Liver (tissue), 9 donors: Measurements from ENCODE around the gene PIP4K2B. TPM values are rescaled to one million over a fixed set of nuclear protein-coding genes. Genes with fewer than 3 reads are reported as not detected.

Experiments
- DNase-seq: peaks from one replicate; pipeline ENCODE4 v3.0.0-alpha.2; 2017; ENCODE audit warnings: low spot score
- H3K27ac ChIP-seq, 2 donors: one replicate each; pipeline ENCODE4 v1.7.0; 2013; ENCODE audit warnings: inconsistent platforms in 2 of 2, low read length in 2 of 2, control low read depth in 1 of 2, low read depth in 1 of 2, mild to moderate bottlenecking in 1 of 2
- H3K27me3 ChIP-seq, 4 donors: one replicate each; pipeline versions ENCODE4 v1.6.1 to v1.7.0; 2013; ENCODE audit warnings: low read length in 3 of 4, inconsistent platforms in 1 of 4, mild to moderate bottlenecking in 1 of 4, moderate library complexity in 1 of 4; ENCODE audit not compliant: control insufficient read depth in 4 of 4, insufficient read depth in 4 of 4
- H3K36me3 ChIP-seq, 4 donors: one replicate each; pipeline versions ENCODE4 v1.6.1 to v1.7.0; 2013; ENCODE audit warnings: low read length in 3 of 4, mild to moderate bottlenecking in 3 of 4, low read depth in 1 of 4, moderate library complexity in 1 of 4; ENCODE audit not compliant: control insufficient read depth in 4 of 4, insufficient read depth in 3 of 4
- H3K4me1 ChIP-seq, 4 donors: one replicate each; pipeline versions ENCODE4 v1.6.1 to v1.7.0; 2013; ENCODE audit warnings: low read length in 3 of 4, mild to moderate bottlenecking in 3 of 4, moderate library complexity in 1 of 4; ENCODE audit not compliant: control insufficient read depth in 4 of 4, insufficient read depth in 4 of 4
- H3K4me3 ChIP-seq, 3 donors: one replicate each; pipeline versions ENCODE4 v1.6.1 to v1.7.0; 2013; ENCODE audit warnings: low read length in 3 of 3, control low read depth in 1 of 3, low read depth in 1 of 3, mild to moderate bottlenecking in 1 of 3
- H3K9ac ChIP-seq, 2 donors: one replicate each; pipeline ENCODE4 v1.7.0; 2013; ENCODE audit warnings: low read length in 2 of 2, mild to moderate bottlenecking in 2 of 2, moderate library complexity in 2 of 2, control low read depth in 1 of 2, low read depth in 1 of 2
- H3K9me3 ChIP-seq, 4 donors: one replicate each; pipeline versions ENCODE4 v1.6.1 to v1.7.0; 2013; ENCODE audit warnings: low read length in 3 of 4; ENCODE audit not compliant: control insufficient read depth in 4 of 4
- EGR1 ChIP-seq, 2 donors: IDR thresholded peaks; 2 replicates each; pipeline ENCODE4 v1.6.1; 2016 to 2018; ENCODE audit warnings: antibody characterized with exemption in 2 of 2, low read depth in 2 of 2
- FOXA1 ChIP-seq: IDR thresholded peaks from 2 replicates; pipeline ENCODE4 v1.6.1; 2016; ENCODE audit warnings: antibody characterized with exemption
- HNF4A ChIP-seq, 2 donors: conservative IDR thresholded peaks; 2 replicates each; pipeline ENCODE4 v1.6.1; 2016; ENCODE audit warnings: antibody characterized with exemption in 2 of 2, mild to moderate bottlenecking in 2 of 2
- HNF4G ChIP-seq: IDR thresholded peaks from 2 replicates; pipeline ENCODE4 v1.6.1; 2016; ENCODE audit warnings: antibody characterized with exemption
- JUND ChIP-seq, 2 donors: IDR thresholded peaks; 2 replicates each; pipeline ENCODE4 v1.6.1; 2016; ENCODE audit warnings: antibody characterized with exemption in 2 of 2
- NR2F2 ChIP-seq: IDR thresholded peaks from 2 replicates; pipeline ENCODE4 v1.6.1; 2016; ENCODE audit warnings: antibody characterized with exemption
- RXRA ChIP-seq, 2 donors: IDR thresholded peaks; 2 replicates each; pipeline ENCODE4 v1.6.1; 2017 to 2018; ENCODE audit warnings: antibody characterized with exemption in 2 of 2, mild to moderate bottlenecking in 1 of 2
- SP1 ChIP-seq: IDR thresholded peaks from 2 replicates; pipeline ENCODE4 v1.6.1; 2018; ENCODE audit warnings: antibody characterized with exemption, mild to moderate bottlenecking
- TAF1 ChIP-seq: conservative IDR thresholded peaks from 2 replicates; pipeline ENCODE4 v1.6.1; 2016; ENCODE audit warnings: antibody characterized with exemption, mild to moderate bottlenecking
- YY1 ChIP-seq: IDR thresholded peaks from 2 replicates; pipeline ENCODE4 v1.6.1; 2016; ENCODE audit warnings: antibody characterized with exemption, mild to moderate bottlenecking
- ZBTB33 ChIP-seq: IDR thresholded peaks from 2 replicates; pipeline ENCODE4 v1.6.1; 2016; ENCODE audit warnings: antibody characterized with exemption
- WGBS: extraction: QIAGEN DNeasy Blood & Tissue Kit; methylation state at CpG from one replicate; pipeline ENCODE4 v1.1.7; 2013; 5-methylcytosine and 5-hydroxymethylcytosine counted together
- polyA plus RNA-seq, 2 donors: library from polyadenylated mRNA; stranded (reverse) in 1 of 2; unstranded in 1 of 2; fragments of 200-250 nt in 1 of 2; fragments of >200 nt in 1 of 2; fragmentation: Nextera tagmentation in 1 of 2; extraction: Ambion mirVana in 1 of 2; gene quantifications; one replicate each; pipeline versions ENCODE4 v1.2.1 to v1.2.3, GENCODE V29; 2013 to 2015
- total RNA-seq, 2 donors: library from RNA; depleted of rRNA; stranded (reverse); fragments of >200 nt; gene quantifications; one replicate each; pipeline ENCODE4 v1.2.3, GENCODE V29; 2014
- TF ChIP-seq, protein P1 (sequence below): IDR thresholded peaks from 2 replicates; pipeline ENCODE4 v1.6.1; 2016; ENCODE audit warnings: antibody characterized with exemption, mild to moderate bottlenecking
- TF ChIP-seq, protein P2 (sequence below): IDR thresholded peaks from 2 replicates; pipeline ENCODE4 v1.6.1; 2016; ENCODE audit warnings: antibody characterized with exemption
- donor health status: healthy.
- donor health status: healthy.
- donor health status: healthy.
- donor health status: healthy.
- donor health status: healthy.

PIP4K2B gene
- total and polyA plus RNA-seq, 4 donors, result 2.4 to 21.5 (median 13.6) TPM

DNA sequence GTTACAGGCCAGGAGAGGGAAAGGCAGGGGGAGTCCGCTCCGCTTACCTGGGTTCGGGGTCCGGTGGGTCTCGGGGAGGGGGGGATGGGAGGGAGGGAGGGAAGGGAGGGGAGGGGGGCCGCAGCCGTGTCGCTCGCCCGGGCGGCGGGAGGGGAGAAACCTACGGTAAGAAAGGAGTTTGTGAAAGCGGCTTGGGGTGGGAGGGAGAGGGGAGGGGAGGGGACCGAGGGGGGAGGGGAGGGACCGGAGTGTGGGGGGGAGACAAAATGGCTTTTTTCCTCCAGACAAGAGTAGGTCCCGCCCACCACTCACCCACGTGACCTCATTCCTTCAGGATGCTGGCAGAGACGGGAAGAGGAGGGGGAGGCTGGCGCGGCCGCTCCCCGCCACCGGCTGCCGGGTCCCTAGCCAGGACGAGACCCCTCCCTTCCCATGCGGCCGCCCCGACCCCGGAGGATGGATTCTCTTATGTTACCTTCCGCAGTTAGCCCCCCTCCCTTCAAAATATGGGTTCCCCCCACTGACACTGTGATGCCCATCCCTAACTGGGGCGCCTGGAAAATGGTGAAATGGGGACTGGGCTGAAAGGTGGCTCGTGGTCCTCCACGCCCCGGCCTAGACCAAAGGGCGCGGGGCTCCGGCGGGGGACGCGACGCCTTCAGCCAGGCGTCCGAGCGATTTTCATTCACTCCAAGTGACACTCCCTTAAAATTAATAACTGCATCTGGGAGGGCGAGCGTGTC lies 51.0 kb downstream of the PIP4K2B start, which contains the start of gene PCGF2:
TSS of gene PCGF2 (minus strand) at position 188 of the 743 bp plus-strand sequence. CDS start 7,934 bp downstream, outside the sequence.
- peak within 1 kb of the TSS; percentile 22 to 71 (median 60) for H3K4me3 ChIP-seq
- TF ChIP-seq HNF4A (conservative IDR thresholded peaks at IDR 0.05), result no peak
- TF ChIP-seq YY1, result no peak
- no peak for TF ChIP-seq EGR1 (IDR thresholded peaks at IDR 0.05; ENCODE audit: low read depth in 2 of 2)
- TF ChIP-seq NR2F2, result no peak
- no peak for TF ChIP-seq FOXA1
- TF ChIP-seq HNF4G, result no peak
- TF ChIP-seq, protein P1, sequence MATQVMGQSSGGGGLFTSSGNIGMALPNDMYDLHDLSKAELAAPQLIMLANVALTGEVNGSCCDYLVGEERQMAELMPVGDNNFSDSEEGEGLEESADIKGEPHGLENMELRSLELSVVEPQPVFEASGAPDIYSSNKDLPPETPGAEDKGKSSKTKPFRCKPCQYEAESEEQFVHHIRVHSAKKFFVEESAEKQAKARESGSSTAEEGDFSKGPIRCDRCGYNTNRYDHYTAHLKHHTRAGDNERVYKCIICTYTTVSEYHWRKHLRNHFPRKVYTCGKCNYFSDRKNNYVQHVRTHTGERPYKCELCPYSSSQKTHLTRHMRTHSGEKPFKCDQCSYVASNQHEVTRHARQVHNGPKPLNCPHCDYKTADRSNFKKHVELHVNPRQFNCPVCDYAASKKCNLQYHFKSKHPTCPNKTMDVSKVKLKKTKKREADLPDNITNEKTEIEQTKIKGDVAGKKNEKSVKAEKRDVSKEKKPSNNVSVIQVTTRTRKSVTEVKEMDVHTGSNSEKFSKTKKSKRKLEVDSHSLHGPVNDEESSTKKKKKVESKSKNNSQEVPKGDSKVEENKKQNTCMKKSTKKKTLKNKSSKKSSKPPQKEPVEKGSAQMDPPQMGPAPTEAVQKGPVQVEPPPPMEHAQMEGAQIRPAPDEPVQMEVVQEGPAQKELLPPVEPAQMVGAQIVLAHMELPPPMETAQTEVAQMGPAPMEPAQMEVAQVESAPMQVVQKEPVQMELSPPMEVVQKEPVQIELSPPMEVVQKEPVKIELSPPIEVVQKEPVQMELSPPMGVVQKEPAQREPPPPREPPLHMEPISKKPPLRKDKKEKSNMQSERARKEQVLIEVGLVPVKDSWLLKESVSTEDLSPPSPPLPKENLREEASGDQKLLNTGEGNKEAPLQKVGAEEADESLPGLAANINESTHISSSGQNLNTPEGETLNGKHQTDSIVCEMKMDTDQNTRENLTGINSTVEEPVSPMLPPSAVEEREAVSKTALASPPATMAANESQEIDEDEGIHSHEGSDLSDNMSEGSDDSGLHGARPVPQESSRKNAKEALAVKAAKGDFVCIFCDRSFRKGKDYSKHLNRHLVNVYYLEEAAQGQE, result no peak
- TF ChIP-seq, protein P2, sequence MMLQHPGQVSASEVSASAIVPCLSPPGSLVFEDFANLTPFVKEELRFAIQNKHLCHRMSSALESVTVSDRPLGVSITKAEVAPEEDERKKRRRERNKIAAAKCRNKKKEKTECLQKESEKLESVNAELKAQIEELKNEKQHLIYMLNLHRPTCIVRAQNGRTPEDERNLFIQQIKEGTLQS, result no peak
- no peak for TF ChIP-seq RXRA (IDR thresholded peaks at IDR 0.05)
- TF ChIP-seq SP1, result no peak
- no peak for TF ChIP-seq TAF1
- no peak for TF ChIP-seq JUND (IDR thresholded peaks at IDR 0.05)
- peak within 1 kb of the TSS in 1 of 2 donors; percentile 26 for H3K9ac ChIP-seq
- WGBS, result 2% methylated on average over 47 of the region's 47 CpGs
- DNase-seq, result peak; percentile 68
- H3K36me3 ChIP-seq, result no peaks in the 10 kb centered on the region
- H3K27me3 ChIP-seq, result no peaks in the 10 kb centered on the region
- peaks cover 15 to 47% (median 36%) of the 10 kb centered on the region in 4 donors for H3K4me1 ChIP-seq
- peak within 1 kb of the TSS; percentile 38 to 69 for H3K27ac ChIP-seq
- H3K9me3 ChIP-seq, result no peaks in the 10 kb centered on the region

GRCh38 chr17:38747463-38748148 lies 51.8 kb downstream of the PIP4K2B start:
- H3K27ac ChIP-seq, result peak overlapping the region; percentile 16 to 20
- peak overlapping the region in 1 of 2 donors; percentile 26 for H3K9ac ChIP-seq
- no peak for DNase-seq
- 2% methylated on average over 64 of the region's 64 CpGs for WGBS
- no peak for TF ChIP-seq TAF1
- peak; percentile 30 for TF ChIP-seq YY1
- no peak for TF ChIP-seq ZBTB33
- no peaks in the 10 kb centered on the region for H3K9me3 ChIP-seq
- H3K27me3 ChIP-seq, result no peaks in the 10 kb centered on the region
- H3K4me1 ChIP-seq, result peaks cover 16 to 46% (median 34%) of the 10 kb centered on the region in 4 donors
- H3K36me3 ChIP-seq, result no peaks in the 10 kb centered on the region
- peak overlapping the region in 2 of 3 donors; percentile 59 to 60 for H3K4me3 ChIP-seq
